ENCODE measurements around the gene GAL3ST2. TPM values are rescaled to one million over a fixed set of nuclear protein-coding genes. Genes with fewer than 3 reads are reported as not detected.

Gene GAL3ST2
- total and polyA plus RNA-seq, 4 experiments from 2014 or later: 0.14 to 0.39 TPM; not detected in 2

DNA sequence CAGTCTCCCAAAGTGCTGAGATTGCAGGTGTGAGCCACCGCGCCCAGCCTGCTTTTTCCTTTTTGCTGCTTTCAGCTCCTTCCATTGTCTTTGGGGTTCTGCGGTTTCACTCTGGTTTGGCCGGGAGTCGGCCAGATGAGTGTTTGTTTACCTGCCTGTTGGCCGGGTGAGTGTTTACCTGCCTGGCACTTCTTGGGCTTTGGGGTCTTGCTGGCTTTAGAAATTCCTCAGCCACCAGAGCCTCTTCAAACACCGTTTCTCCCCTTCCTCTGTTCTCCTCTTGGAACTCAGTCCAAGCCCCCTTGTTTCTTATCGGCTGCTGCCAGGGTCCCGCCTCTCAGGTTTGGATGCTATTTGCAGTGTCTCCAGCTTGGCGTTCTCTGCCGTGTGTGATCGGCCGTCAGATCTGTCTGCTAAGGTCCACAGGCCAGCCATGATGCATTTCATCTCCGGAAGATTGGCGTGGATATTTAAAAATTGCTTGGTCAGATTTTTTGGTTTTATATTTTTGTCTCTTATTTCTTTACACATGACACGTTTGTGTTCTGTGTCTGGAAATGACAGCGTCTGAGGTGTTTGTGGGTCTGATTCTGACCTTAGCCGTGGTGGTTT, 14.2 kb upstream of the GAL3ST2 start:
- Histone ChIP-seq H3K27me3 (ENCODE audit: insufficient read depth, low read length) (no peaks in the 10 kb centered on the region), H3K4me1 (ENCODE audit: insufficient read depth, low read length) (peaks cover 42% of the 10 kb centered on the region), H3K4me3 (ENCODE audit: low read length in 2 of 2) (peak overlapping the region in 1 of 2 donors; percentile 46), H3K36me3 (ENCODE audit: insufficient read depth, low read length) (no peaks in the 10 kb centered on the region), H3K9me3 (ENCODE audit: control insufficient read depth in 1 of 2, low read length in 2 of 2) (no peaks in the 10 kb centered on the region), H3K27ac (ENCODE audit: low read depth, low read length) (peak overlapping the region; percentile 56)
- H3K36me3 Mint-ChIP-seq: peaks cover 26% of the 10 kb centered on the region in 2 donors
- H3K27ac Mint-ChIP-seq: peak overlapping the region; percentile 89 to 99 (median 97)
- peaks cover 28 to 53% (median 36%) of the 10 kb centered on the region in 4 donors for H3K4me1 Mint-ChIP-seq
- peak overlapping the region; percentile 59 to 85 (median 83) for H3K4me3 Mint-ChIP-seq
- peak in 3 of 5 donors; percentile 23 to 53 (median 24) for DNase-seq
- ChIA-PET CTCF (ENCODE audit: partially characterized antibody) (interaction anchor here (1.5 to 3.4 kb wide), 4 partner anchors 10 to 116 kb away, joined by 5 to 16 read pairs (median 7); partner anchors contain the start of gene D2HGDH), POLR2A (ENCODE audit: partially characterized antibody) (interaction anchor here (0.6 to 3.0 kb wide), 17 partner anchors 8 to 117 kb away, joined by 3 to 26 read pairs (median 8); partner anchors contain the start of genes D2HGDH, DTYMK, ING5 and PDCD1)
- H3K9me3 Mint-ChIP-seq: peaks cover 0 to 6% (median 0%) of the 10 kb centered on the region in 8 donors
- intact Hi-C loops (cut with micrococcal nuclease): loop anchor here (5.0 kb wide), 3 partner anchors 40 to 95 kb away; partner anchors contain the start of gene PDCD1
- no peaks in the 10 kb centered on the region for H3K27me3 Mint-ChIP-seq

DNA sequence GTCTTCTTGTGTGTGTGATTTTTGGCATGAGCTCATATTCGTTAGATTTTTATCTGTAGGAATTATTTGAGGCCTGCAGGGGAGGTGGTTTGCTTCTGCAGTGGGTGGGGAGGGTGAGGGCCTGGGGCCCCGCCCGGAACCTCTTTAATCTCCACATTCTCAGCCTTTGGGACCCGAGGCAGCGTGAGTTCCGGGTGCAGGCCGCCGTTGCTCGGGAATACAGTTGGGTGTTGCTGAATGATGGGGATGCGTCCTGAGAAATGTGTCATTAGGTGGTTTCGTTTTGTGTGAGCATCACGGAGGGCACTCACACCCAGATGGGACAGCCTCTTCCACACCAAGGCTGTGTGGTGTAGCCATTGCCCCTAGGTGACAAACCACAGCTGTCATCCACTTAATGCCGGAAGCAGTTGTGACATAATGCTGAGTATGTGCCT, 13.7 kb upstream of the GAL3ST2 start:
- POLR2A ChIA-PET (ENCODE audit: partially characterized antibody): interaction anchor here (0.6 to 3.0 kb wide), 18 partner anchors 9 to 116 kb away, joined by 3 to 26 read pairs (median 7); partner anchors contain the start of genes D2HGDH, DTYMK, ING5 and PDCD1
- H3K9me3 Mint-ChIP-seq: peaks cover 0 to 6% (median 0%) of the 10 kb centered on the region in 8 donors
- H3K27ac ChIP-seq (ENCODE audit: low read depth, low read length): peak overlapping the region; percentile 56

DNA sequence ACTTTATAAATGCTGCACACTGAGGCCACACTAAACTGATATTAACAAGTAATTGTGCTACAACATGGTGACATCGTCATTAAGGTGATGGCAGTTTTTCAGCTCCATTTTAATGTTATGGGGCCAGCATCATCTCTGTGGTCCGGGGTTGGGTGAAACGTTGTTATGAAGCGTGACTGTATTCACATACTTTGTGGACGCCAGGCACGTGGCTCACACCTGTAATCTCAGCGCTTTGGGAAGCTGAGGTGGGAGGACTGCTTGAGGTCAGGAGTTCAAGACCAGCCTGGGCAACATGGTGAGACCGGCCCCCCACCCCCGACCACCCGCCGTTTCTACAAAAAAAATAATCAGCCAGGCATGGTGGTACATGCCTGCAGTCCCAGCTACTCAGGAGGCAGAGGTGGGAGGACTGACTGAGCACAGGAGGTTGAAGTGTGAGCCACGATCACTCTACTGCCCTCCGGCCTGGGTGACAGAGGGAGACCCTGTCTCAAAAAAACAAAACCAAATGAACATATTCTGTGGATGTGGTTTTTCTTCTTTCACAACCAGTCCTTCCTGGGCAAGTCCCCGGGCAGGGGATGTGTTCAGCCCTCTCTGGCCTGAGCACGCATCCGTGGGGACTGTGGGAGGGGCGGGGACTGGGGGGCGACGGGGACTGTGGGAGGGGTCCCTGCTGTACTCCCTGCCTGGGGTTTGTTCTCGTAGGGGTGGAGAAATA, 12.9 kb upstream of the GAL3ST2 start:
- DNase-seq: peak in 1 of 5 donors; percentile 74
- H3K27me3 Mint-ChIP-seq: no peaks in the 10 kb centered on the region
- Histone ChIP-seq H3K4me3 (ENCODE audit: low read length in 2 of 2) (peak overlapping the region in 1 of 2 donors; percentile 46), H3K9me3 (ENCODE audit: control insufficient read depth in 1 of 2, low read length in 2 of 2) (no peaks in the 10 kb centered on the region), H3K27ac (ENCODE audit: low read depth, low read length) (peak overlapping the region; percentile 56), H3K4me1 (ENCODE audit: insufficient read depth, low read length) (peaks cover 42% of the 10 kb centered on the region), H3K36me3 (ENCODE audit: insufficient read depth, low read length) (no peaks in the 10 kb centered on the region), H3K27me3 (ENCODE audit: insufficient read depth, low read length) (no peaks in the 10 kb centered on the region)
- H3K36me3 Mint-ChIP-seq: peaks cover 21% of the 10 kb centered on the region in 2 donors
- ChIA-PET POLR2A (ENCODE audit: partially characterized antibody) (interaction anchor here (0.9 to 3.0 kb wide), 15 partner anchors 9 to 115 kb away, joined by 3 to 26 read pairs (median 9); partner anchors contain the start of genes D2HGDH, DTYMK, ING5 and PDCD1), CTCF (ENCODE audit: partially characterized antibody) (interaction anchor here (1.6 to 3.4 kb wide), 5 partner anchors 9 to 115 kb away, joined by 3 to 16 read pairs (median 7); no protein-coding TSS in a partner anchor)
- intact Hi-C loops (cut with micrococcal nuclease): loop anchor here (5.0 kb wide), 3 partner anchors 39 to 94 kb away; partner anchors contain the start of gene PDCD1
- peaks cover 26 to 44% (median 35%) of the 10 kb centered on the region in 4 donors for H3K4me1 Mint-ChIP-seq
- H3K4me3 Mint-ChIP-seq: peak overlapping the region in 7 of 8 donors; percentile 59 to 85 (median 83)
- peaks cover 0 to 6% (median 0%) of the 10 kb centered on the region in 8 donors for H3K9me3 Mint-ChIP-seq
- H3K27ac Mint-ChIP-seq: peak overlapping the region; percentile 89 to 99 (median 97)

More for the DNA sequence above, 13.7 kb upstream of the GAL3ST2 start:
- Histone ChIP-seq H3K9me3 (ENCODE audit: control insufficient read depth in 1 of 2, low read length in 2 of 2) (no peaks in the 10 kb centered on the region), H3K36me3 (ENCODE audit: insufficient read depth, low read length) (no peaks in the 10 kb centered on the region), H3K4me1 (ENCODE audit: insufficient read depth, low read length) (peaks cover 42% of the 10 kb centered on the region), H3K4me3 (ENCODE audit: low read length in 2 of 2) (peak overlapping the region in 1 of 2 donors; percentile 46), H3K27me3 (ENCODE audit: insufficient read depth, low read length) (no peaks in the 10 kb centered on the region)
- Mint-ChIP-seq H3K4me1 (peaks cover 27 to 51% (median 35%) of the 10 kb centered on the region in 4 donors), H3K36me3 (peaks cover 24% of the 10 kb centered on the region in 2 donors), H3K4me3 (peak overlapping the region; percentile 59 to 85 (median 83)), H3K27me3 (no peaks in the 10 kb centered on the region), H3K27ac (peak overlapping the region; percentile 89 to 99 (median 97))
- CTCF ChIA-PET (ENCODE audit: partially characterized antibody): interaction anchor here (1.5 to 3.4 kb wide), 5 partner anchors 10 to 115 kb away, joined by 3 to 16 read pairs (median 7); partner anchors contain the start of gene D2HGDH
- intact Hi-C loops (cut with micrococcal nuclease): loop anchor here (5.0 kb wide), 3 partner anchors 39 to 94 kb away; partner anchors contain the start of gene PDCD1
- DNase-seq: peak; percentile 78 to 92 (median 85)

DNA sequence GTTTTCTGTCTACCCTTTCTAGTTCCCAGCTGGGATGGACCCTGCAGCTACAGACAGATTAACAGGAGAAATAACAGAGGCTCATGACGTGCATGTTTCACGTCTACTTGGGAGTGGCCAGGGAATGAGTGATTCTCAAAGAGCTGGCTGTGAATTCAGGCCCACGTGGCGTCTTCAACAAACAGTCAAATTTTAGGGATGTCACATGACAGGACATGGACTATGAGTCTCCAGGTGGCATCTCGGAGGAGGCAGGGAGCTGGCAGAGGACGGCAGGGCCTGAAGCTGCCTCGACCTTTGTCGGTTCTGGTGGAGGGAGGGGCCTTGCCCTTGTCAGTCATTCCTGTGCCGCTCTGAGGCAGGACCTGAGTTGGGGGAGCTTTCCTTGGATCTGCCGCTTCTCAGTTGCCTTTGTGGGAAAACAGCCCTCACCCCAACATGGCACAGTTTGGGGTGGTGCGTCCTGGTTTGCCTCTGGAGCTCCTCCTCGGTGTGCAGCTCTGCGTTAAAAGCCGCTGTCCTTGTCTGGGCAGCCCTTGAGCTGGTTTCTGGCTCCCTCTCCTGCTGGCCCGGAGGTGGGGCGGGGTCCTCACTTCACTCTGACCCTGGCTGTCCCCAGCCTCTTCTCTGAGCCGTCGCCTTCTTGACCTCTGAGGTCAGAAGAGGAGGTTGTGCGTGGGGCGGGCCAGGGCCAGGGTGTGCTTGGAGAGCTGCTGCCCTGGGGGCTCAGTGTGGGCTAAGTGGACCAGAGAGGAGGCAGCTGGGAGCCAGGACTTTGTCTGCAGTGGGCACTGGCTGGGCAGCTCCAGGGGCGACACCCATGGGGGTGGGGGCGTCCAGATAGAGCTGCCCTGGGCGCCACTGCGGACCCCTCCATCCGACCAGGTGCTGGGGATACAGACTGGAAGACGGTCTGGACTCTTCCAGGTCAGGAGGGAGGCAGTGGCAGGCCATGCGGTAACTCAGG, 12.1 kb upstream of the GAL3ST2 start:
- Mint-ChIP-seq H3K27me3 (no peaks in the 10 kb centered on the region), H3K27ac (peak overlapping the region; percentile 57 to 99 (median 89)), H3K4me3 (peak overlapping the region in 3 of 8 donors; percentile 10 to 59 (median 50)), H3K4me1 (peaks cover 23 to 36% (median 29%) of the 10 kb centered on the region in 4 donors), H3K36me3 (peaks cover 16% of the 10 kb centered on the region in 2 donors), H3K9me3 (peaks cover 0 to 6% (median 0%) of the 10 kb centered on the region in 8 donors)
- no peaks in the 10 kb centered on the region for H3K36me3 ChIP-seq (ENCODE audit: insufficient read depth, low read length)
- POLR2A ChIA-PET (ENCODE audit: partially characterized antibody): interaction anchor here (1.0 to 3.0 kb wide), 8 partner anchors 9 to 94 kb away, joined by 3 to 26 read pairs (median 12); partner anchors contain the start of genes D2HGDH, DTYMK and PDCD1
- CTCF ChIA-PET (ENCODE audit: partially characterized antibody): interaction anchor here (1.6 to 3.4 kb wide), 3 partner anchors 17 to 114 kb away, joined by 3 to 16 read pairs (median 5); no protein-coding TSS in a partner anchor
- no peaks in the 10 kb centered on the region for H3K9me3 ChIP-seq (ENCODE audit: control insufficient read depth in 1 of 2, low read length in 2 of 2)
- DNase-seq: peak in 1 of 5 donors; percentile 22
- H3K4me3 ChIP-seq (ENCODE audit: low read length in 2 of 2): no peak overlapping the region
- H3K27ac ChIP-seq (ENCODE audit: low read depth, low read length): peak overlapping the region; percentile 56
- H3K27me3 ChIP-seq (ENCODE audit: insufficient read depth, low read length): no peaks in the 10 kb centered on the region
- H3K4me1 ChIP-seq (ENCODE audit: insufficient read depth, low read length): peaks cover 42% of the 10 kb centered on the region
- intact Hi-C loops (cut with micrococcal nuclease): loop anchor here (5.0 kb wide), 3 partner anchors 38 to 93 kb away; partner anchors contain the start of gene PDCD1

DNA sequence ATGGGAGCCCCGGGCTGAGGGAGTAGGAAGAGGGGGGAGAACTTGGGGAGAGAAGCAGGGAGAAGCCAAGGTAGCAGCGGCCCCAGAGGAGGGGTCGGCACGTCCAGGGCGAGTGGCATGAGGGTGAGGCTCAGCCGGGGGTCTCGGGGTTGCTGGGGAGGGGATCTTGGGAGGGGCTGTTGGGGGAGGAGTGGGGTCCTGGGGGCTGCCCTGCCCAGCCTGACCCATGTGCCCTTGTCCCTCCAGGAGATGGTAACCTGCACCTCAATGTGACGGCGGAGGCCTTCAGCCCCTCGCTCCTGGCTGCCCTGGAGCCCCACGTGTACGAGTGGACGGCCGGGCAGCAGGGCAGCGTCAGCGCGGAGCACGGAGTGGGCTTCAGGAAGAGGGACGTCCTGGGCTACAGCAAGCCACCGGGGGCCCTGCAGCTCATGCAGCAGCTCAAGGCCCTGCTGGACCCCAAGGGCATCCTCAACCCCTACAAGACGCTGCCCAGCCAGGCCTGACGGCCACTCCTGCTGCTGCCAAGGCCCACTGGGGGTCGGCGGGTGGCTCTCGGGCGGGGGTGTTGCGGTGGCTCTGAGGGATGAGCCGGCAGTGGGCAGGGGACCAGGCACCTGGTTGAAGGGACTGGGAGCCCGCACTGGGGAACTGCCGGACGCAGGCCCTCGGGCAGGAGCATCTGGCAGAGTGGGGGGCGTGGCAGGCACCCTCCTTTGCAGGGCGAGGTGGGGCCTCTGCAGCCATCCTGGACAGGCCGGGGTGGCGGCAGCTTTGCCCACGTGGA, 9.0 kb upstream of the GAL3ST2 start:
- peak in 1 of 5 donors; percentile 30 for DNase-seq

More for the DNA sequence above, 9.0 kb upstream of the GAL3ST2 start:
- intact Hi-C loops (cut with micrococcal nuclease): no loop called here
- Mint-ChIP-seq H3K27me3 (no peaks in the 10 kb centered on the region), H3K4me3 (no peak overlapping the region), H3K4me1 (peaks cover 19 to 35% (median 25%) of the 10 kb centered on the region in 4 donors), H3K27ac (no peak overlapping the region), H3K36me3 (peaks cover 1 to 6% of the 10 kb centered on the region in 2 donors), H3K9me3 (no peaks in the 10 kb centered on the region)
- peaks cover 31% of the 10 kb centered on the region for H3K4me1 ChIP-seq (ENCODE audit: insufficient read depth, low read length)
- no peaks in the 10 kb centered on the region for H3K36me3 ChIP-seq (ENCODE audit: insufficient read depth, low read length)
- no peak overlapping the region for H3K27ac ChIP-seq (ENCODE audit: low read depth, low read length)
- no peaks in the 10 kb centered on the region for H3K27me3 ChIP-seq (ENCODE audit: insufficient read depth, low read length)
- ChIA-PET POLR2A (ENCODE audit: partially characterized antibody) (no interaction called here), CTCF (ENCODE audit: partially characterized antibody) (no interaction called here)
- no peak overlapping the region for H3K4me3 ChIP-seq (ENCODE audit: low read length in 2 of 2)
- H3K9me3 ChIP-seq (ENCODE audit: control insufficient read depth in 1 of 2, low read length in 2 of 2): no peaks in the 10 kb centered on the region
